Measurements from ENCODE around the gene SPIRE1.

GRCh38 chr18:12543697-12544096 lies 114.2 kb downstream of the SPIRE1 start:
- no peak for TF ChIP-seq CTCF (IDR thresholded peaks at IDR 0.05)
- TF ChIP-seq POLR2A (IDR thresholded peaks at IDR 0.05) = no peak
